ENCODE results near the gene MCUB.

GRCh38 chr4:109532182-109532581 is 27.9 kb upstream of the MCUB start:
- TF ChIP-seq, protein P1, sequence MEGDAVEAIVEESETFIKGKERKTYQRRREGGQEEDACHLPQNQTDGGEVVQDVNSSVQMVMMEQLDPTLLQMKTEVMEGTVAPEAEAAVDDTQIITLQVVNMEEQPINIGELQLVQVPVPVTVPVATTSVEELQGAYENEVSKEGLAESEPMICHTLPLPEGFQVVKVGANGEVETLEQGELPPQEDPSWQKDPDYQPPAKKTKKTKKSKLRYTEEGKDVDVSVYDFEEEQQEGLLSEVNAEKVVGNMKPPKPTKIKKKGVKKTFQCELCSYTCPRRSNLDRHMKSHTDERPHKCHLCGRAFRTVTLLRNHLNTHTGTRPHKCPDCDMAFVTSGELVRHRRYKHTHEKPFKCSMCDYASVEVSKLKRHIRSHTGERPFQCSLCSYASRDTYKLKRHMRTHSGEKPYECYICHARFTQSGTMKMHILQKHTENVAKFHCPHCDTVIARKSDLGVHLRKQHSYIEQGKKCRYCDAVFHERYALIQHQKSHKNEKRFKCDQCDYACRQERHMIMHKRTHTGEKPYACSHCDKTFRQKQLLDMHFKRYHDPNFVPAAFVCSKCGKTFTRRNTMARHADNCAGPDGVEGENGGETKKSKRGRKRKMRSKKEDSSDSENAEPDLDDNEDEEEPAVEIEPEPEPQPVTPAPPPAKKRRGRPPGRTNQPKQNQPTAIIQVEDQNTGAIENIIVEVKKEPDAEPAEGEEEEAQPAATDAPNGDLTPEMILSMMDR (IDR thresholded peaks at IDR 0.05; ENCODE audit: poor library complexity, severe bottlenecking), result no peak
- no peak for TF ChIP-seq RAD21 (conservative IDR thresholded peaks at IDR 0.05)
- TF ChIP-seq EP300 (conservative IDR thresholded peaks at IDR 0.05; ENCODE audit: poor library complexity, severe bottlenecking), result no peak
- TF ChIP-seq TAF1 (IDR thresholded peaks at IDR 0.05; ENCODE audit: low read depth), result no peak
- no peak for TF ChIP-seq POLR2AphosphoS5 (IDR thresholded peaks at IDR 0.05)
- TF ChIP-seq SMC3 (conservative IDR thresholded peaks at IDR 0.05; ENCODE audit: poor library complexity), result no peak

Data from neural cell (in vitro differentiated cells).